SU-DHL-6 (cell line): Measurements from ENCODE around the gene SARM1.

ENCODE experiments used
- EZH2phosphoT487 ChIP-seq: fragments of 200-600 bp; sonication (generic), shearing (Covaris generic); conservative IDR thresholded peaks from 2 replicates; pipeline ENCODE4 v1.6.1; 2018; ENCODE audit warnings: mild to moderate bottlenecking, antibody characterized with exemption, low read length, moderate library complexity, mixed read lengths
- TF ChIP-seq, protein P1 (sequence below): fragments of 200-600 bp; sonication (generic); IDR thresholded peaks from one replicate; pipeline ENCODE4 v1.5.1; 2017; ENCODE audit warnings: antibody characterized with exemption, mild to moderate bottlenecking, low read length, moderate library complexity; ENCODE audit not compliant: insufficient read depth, poor library complexity, severe bottlenecking

- TF ChIP-seq, protein P1, sequence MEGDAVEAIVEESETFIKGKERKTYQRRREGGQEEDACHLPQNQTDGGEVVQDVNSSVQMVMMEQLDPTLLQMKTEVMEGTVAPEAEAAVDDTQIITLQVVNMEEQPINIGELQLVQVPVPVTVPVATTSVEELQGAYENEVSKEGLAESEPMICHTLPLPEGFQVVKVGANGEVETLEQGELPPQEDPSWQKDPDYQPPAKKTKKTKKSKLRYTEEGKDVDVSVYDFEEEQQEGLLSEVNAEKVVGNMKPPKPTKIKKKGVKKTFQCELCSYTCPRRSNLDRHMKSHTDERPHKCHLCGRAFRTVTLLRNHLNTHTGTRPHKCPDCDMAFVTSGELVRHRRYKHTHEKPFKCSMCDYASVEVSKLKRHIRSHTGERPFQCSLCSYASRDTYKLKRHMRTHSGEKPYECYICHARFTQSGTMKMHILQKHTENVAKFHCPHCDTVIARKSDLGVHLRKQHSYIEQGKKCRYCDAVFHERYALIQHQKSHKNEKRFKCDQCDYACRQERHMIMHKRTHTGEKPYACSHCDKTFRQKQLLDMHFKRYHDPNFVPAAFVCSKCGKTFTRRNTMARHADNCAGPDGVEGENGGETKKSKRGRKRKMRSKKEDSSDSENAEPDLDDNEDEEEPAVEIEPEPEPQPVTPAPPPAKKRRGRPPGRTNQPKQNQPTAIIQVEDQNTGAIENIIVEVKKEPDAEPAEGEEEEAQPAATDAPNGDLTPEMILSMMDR: no peak
- no peak for TF ChIP-seq EZH2phosphoT487
These were observed 43.8 kb upstream of the SARM1 start for GRCh38 chr17:28327709-28328108.
